Suprapubic skin (tissue), 4 donors: ENCODE measurements around the gene RAD9A.

Experiments used
- CTCF ChIP-seq, 2 donors: fragments of 200-600 bp in 1 of 2; fragments of 450-650 bp in 1 of 2; sonication (generic) in 1 of 2; IDR thresholded peaks; one replicate each; pipeline ENCODE4 v1.5.1; 2016 to 2019; ENCODE audit warnings: antibody characterized with exemption in 2 of 2, mild to moderate bottlenecking in 1 of 2, moderate library complexity in 1 of 2
- POLR2A ChIP-seq, 2 donors: fragments of 450-650 bp; IDR thresholded peaks; one replicate each; pipeline ENCODE4 v1.6.1; 2017; ENCODE audit warnings: antibody characterized with exemption in 2 of 2, mild to moderate bottlenecking in 2 of 2, moderate library complexity in 2 of 2
- POLR2AphosphoS5 ChIP-seq, 3 donors: sonication (generic); formaldehyde crosslinking; IDR thresholded peaks; one replicate each; pipeline ENCODE4 v1.6.1; 2017; ENCODE audit warnings: antibody characterized with exemption in 3 of 3

- TF ChIP-seq CTCF (IDR thresholded peaks at IDR 0.05): no peak
- TF ChIP-seq POLR2A (IDR thresholded peaks at IDR 0.05): no peak
- no peak for TF ChIP-seq POLR2AphosphoS5 (IDR thresholded peaks at IDR 0.05)
Measured at GRCh38 chr11:67412495-67413179, 20.9 kb downstream of the RAD9A start.
